Stimulated activated CD4-positive, alpha-beta T cell treated with anti-CD3 and anti-CD28 coated beads, Interleukin-4, amount 100 ng/mL, for 24 hours (primary cell): Measurements from ENCODE around the gene PAX5.

Experiments used
- DNase-seq: peaks from one replicate; pipeline ENCODE4 v3.0.0-alpha.2; 2020

PAX5 gene

GRCh38 chr9:36897478-36897877, 136.6 kb downstream of the PAX5 start:
- DNase-seq = no peak

GRCh38 chr9:36897019-36897418, 137.0 kb downstream of the PAX5 start:
- no peak for DNase-seq

GRCh38 chr9:36896296-36896695, 137.8 kb downstream of the PAX5 start:
- DNase-seq = no peak

GRCh38 chr9:36895744-36896260, 138.3 kb downstream of the PAX5 start:
- no peak for DNase-seq

GRCh38 chr9:36894695-36895310, 139.3 kb downstream of the PAX5 start:
- no peak for DNase-seq

- DNase-seq = no peak
These were observed 140.2 kb downstream of the PAX5 start for GRCh38 chr9:36893911-36894310.

- no peak for DNase-seq
These were observed 140.9 kb downstream of the PAX5 start for GRCh38 chr9:36893184-36893583.

- no peak for DNase-seq
These were observed 141.8 kb downstream of the PAX5 start for GRCh38 chr9:36892279-36892678.

- DNase-seq = no peak
These were observed 142.7 kb downstream of the PAX5 start for GRCh38 chr9:36891341-36891811.

- DNase-seq = no peak
These were observed 144.2 kb downstream of the PAX5 start for GRCh38 chr9:36889844-36890243.

- no peak for DNase-seq
These were observed 145.5 kb downstream of the PAX5 start for GRCh38 chr9:36888551-36888950.

- no peak for DNase-seq
These were observed 149.3 kb downstream of the PAX5 start for GRCh38 chr9:36884721-36885120.

GRCh38 chr9:36882594-36882993, 151.5 kb downstream of the PAX5 start:
- no peak for DNase-seq

- DNase-seq = no peak
These were observed 152.2 kb downstream of the PAX5 start for GRCh38 chr9:36881743-36882441.

GRCh38 chr9:36881316-36881715, 152.8 kb downstream of the PAX5 start:
- DNase-seq = no peak

- DNase-seq = no peak
These were observed 154.0 kb downstream of the PAX5 start for GRCh38 chr9:36880075-36880474.

GRCh38 chr9:36878986-36879982, 154.8 kb downstream of the PAX5 start:
- DNase-seq = no peak

- DNase-seq = no peak
These were observed 156.8 kb downstream of the PAX5 start for GRCh38 chr9:36877239-36877638.

GRCh38 chr9:36876056-36876455, 158.0 kb downstream of the PAX5 start:
- DNase-seq = no peak

GRCh38 chr9:36874921-36875320, 159.1 kb downstream of the PAX5 start:
- no peak for DNase-seq

- DNase-seq = no peak
These were observed 159.8 kb downstream of the PAX5 start for GRCh38 chr9:36874261-36874660.

GRCh38 chr9:36873247-36873875, 160.7 kb downstream of the PAX5 start:
- DNase-seq = peak; percentile 81

GRCh38 chr9:36872641-36873040, 161.4 kb downstream of the PAX5 start:
- DNase-seq = no peak
